ENCODE results near the gene TCF4.

DNA sequence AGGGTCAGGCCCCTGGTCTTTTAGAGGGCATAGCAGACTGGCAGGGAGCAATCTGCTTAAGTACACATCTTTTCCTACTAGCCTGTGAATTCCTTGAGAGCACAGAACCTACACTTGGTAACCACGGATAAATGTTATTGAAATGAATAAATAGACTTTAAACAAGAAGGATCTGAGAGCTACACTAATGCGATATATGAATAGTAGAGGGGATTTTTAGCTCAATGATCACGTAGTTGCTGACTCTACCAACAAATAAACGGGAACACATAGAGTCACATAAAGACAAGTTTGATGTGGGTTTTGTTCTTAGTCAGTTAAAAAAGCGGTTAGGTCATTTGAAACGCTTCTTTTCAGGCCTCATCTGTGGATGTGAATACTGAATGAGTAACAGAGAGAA is 338.4 kb downstream of the TCF4 start:
- TF ChIP-seq, protein P1, sequence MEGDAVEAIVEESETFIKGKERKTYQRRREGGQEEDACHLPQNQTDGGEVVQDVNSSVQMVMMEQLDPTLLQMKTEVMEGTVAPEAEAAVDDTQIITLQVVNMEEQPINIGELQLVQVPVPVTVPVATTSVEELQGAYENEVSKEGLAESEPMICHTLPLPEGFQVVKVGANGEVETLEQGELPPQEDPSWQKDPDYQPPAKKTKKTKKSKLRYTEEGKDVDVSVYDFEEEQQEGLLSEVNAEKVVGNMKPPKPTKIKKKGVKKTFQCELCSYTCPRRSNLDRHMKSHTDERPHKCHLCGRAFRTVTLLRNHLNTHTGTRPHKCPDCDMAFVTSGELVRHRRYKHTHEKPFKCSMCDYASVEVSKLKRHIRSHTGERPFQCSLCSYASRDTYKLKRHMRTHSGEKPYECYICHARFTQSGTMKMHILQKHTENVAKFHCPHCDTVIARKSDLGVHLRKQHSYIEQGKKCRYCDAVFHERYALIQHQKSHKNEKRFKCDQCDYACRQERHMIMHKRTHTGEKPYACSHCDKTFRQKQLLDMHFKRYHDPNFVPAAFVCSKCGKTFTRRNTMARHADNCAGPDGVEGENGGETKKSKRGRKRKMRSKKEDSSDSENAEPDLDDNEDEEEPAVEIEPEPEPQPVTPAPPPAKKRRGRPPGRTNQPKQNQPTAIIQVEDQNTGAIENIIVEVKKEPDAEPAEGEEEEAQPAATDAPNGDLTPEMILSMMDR (conservative IDR thresholded peaks at IDR 0.05; ENCODE audit: low read depth, low read length), result no peak
- no peak for TF ChIP-seq EZH2 (IDR thresholded peaks at IDR 0.05; ENCODE audit: borderline replicate concordance, low read depth, low read length, poor library complexity, severe bottlenecking)

Data from A673 (cell line).